HG02870 (cell line): Measurements from ENCODE around the gene ZBTB21.
"Not testable (repeated sequence)": the region's sequence is repeated elsewhere in the genome, so short reads cannot be mapped to it uniquely, and the experiment has no call there.

Source experiments
- ATAC-seq: cut with Tn5 transposase; IDR thresholded peaks from one replicate; pipeline ENCODE4 v1.9.1; 2021; ENCODE audit warnings: mild to moderate bottlenecking, moderate library complexity; ENCODE audit not compliant: unreplicated experiment

Gene ZBTB21

DNA sequence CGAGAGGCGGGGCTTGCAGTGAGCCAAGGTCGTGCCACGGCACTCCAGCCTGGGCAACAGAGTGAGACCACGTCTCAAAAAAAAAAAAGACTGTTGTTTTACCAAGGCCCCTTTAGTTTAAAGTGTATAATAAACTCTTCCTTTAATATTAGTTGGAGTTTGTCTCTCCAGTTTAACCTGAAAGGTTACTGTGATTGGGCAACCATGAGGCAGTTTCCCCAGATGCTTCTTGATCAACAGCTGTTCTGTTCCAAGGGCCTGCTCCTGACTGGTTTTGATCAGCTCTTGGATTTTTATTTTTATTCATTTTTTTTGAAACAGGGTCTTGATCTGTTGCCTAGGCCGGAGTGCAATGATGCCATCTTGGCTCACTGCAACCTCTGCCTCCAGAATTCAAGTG, 38.3 kb downstream of the ZBTB21 start:
- no peak for ATAC-seq

DNA sequence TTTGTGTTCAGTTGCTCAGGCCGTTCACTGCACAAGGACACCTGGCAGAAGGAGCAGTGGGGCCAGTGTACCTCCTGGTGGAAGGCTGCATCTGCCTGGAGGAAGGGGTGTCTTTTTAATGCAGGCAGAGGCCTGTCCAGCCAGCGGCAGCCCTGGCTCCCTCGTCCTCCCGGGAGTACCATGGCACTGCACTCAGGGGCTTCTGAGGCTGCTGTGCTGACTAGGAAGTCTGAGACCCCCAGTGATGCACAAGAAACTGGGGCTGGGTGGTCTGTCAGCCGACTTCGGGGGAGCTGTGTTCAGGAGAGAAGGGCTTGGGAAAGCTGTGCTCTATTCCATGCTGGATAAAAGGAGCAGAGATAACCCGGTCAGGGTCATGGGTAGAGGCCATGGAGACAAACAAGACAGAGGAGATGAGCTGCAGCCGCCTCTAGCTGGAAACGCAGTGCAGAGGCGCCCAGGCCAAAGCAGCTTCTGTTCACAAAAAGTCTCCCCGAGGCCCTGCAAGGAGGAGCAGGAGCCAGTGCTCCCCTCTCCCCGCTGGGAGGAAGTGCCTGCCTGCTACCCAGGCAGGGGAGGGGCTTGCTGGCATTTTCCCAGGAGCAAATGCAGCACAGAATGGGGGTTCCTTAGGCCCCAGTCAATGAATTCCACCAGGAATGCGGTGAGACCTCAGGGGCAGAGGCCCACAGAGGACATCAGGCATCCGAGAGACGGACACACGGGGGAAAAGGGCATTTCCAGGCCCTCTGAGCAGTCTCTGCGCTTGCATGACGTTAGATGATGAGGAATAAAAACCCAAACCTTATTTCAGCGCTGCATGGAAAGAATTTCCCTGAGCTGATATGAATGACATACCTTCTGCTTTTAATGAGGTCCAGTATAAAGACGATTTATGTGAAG, 39.2 kb downstream of the ZBTB21 start:
- no peak for ATAC-seq

DNA sequence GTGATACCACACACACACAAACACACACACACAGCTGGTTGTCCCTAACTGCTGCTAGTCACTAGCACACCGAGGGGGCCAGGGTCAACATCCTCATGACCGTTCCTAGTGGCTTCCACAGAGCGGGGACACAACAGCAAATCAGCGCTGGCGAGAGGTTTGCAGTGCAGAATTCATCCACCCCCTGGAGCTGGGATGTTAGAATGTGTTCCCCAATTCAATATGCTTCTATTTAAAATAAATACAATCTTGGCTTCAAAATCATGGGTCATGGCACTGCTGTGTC, 40.1 kb downstream of the ZBTB21 start:
- ATAC-seq, result no peak

DNA sequence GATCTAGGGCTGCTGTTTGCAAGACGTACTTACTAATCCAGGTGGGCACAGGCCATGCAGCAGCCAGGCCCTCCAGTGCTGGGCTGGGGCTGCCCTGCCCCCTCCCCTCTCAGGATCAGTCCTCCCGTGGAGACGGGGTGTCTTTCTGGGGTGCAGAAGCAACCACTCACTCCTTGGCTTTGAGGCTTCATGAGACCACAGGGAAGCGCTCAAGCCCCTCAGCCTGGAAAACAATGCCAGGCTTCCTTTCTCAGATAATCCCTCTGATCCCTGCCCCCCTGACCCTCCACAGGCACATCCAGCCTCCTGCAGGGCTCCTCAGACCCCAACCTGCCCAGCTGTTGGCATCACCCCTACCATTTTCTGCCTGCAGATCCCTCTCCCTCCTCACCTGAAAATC, 42.5 kb downstream of the ZBTB21 start:
- no peak for ATAC-seq

DNA sequence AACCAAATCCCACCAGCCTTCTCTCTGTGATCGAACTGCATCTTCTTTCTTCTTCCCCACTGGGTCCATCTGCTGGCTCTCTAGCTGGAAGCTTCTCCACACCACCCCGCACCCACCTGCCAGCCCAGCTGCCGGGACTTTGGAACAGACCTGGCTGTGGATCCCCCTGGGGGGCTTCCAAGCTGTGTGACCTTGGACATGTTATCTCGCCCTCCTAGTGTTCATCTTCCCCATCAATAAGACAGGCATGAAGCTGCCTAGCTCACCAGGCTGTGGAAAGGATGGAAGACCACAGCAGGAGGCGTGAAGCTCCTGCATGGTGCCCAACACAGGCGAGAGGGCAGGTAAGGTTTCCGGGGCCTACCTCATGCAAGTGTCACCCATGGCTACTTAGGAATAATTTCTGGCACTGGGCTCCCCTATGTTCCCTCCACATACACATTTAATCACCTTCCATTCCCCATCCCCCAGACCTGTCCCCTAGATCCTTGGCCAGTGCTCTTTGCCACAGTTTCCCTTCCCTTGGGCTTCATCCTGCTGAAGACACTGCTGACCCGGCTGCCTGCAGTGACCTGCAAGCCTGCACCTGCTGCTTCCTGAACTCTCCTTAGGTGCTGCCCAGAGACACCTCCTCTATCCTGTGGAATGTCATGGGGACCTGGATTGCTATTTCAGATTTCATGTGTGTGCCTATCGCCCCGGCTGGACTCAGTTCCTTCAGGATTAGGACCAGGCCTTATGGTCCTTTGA, 43.1 kb downstream of the ZBTB21 start:
- no peak for ATAC-seq

DNA sequence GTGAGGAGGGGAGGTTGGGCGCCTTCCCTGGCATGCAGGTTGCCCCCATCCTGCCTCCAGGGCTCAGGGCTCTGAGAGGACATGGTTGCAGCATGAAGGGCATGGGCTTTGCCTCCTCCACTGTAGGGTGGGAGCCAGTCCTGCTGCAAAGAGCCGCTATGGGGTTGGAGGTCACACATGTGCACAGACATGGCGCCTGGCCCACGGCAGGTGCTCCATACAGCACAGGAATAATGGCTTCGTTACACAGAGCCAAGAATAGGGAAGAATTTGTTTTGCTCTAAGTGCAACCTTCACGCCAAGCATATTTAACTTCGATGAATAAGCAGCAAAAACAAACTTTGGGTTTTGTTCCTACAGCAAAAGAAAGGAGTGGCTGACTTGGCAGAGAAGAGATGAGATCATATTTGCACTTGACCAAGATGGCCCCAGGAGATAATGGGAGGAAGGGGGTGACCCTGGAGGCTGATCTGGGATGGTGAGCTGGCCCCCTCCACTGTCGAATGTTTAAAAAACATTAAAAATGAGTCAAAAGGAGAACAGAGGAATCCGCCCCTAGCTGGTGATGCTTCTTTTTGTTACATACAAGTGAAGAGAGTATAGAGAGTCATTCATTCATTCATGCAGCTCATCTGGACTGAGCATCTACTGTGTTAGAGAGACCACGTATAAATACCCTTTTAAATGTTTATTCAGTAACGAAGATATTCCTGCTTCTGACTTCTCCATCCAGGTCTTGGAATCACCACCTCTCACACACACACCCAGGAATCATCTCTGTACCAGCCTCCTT, 43.9 kb downstream of the ZBTB21 start:
- ATAC-seq, result no peak

DNA sequence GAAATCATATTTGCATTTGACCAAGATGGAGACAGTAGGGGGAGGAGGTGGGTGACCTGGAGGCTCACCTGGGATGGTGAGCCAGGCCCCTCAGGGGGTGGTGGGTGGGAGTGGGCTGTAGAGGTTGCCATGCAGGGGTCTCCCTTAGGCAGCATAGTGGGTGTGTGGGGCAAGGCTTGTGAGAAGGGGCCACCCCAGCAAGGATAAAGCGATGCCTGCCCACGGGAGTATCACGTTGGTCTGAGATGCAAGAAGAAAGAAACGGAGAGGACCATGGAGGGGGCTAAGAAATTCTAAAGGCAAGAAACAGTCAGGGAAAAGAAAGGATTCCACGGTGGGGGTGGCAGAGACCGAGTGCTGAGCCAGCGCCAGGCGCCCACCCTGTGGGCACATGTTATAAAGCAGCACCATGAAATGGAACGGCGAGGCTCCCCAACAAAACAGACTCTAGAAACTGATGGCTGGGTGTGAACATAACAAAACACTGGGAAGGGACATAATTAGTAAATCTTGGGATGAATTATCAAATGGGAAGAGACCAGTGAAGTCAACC, 44.6 kb downstream of the ZBTB21 start:
- no peak for ATAC-seq

DNA sequence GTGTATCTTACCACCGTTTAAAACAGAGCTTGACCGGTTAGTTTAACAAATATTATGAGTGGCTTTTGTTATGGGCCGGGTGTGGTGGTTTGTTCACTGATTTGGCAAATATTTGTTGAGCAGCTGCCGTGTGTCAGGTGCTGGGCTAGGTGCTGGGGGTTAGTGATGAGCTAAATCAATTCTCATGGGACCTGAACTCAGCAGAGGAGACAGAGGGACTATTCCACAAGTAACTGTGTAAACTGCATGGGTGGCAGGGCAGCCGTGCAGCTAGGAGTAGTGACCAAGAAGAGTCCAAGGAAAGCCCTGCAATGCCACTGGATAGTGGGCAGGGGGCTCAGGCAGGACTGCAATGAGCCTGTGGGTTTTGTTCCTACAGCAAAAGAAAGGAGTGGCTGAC, 45.1 kb downstream of the ZBTB21 start:
- ATAC-seq, result no peak

DNA sequence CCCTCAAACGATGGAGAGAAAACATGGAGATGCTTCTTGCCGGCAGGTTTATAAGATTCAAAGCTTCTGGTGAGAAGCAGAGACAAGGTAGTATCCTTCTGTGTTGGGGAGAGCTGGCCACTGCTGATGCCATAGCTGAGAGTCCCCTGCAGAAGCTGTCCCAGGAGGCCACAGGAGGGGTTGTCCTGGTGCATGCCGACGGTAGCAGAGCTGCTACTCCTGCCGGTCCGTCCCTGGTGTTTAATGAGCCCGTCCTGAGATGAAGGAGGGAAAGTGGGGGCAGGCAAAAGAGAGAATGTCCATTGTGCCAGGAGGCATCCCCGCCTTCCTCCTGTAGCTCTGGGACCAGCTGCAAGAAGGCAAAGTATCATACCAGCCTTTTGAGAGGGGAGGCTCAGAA, 46.0 kb downstream of the ZBTB21 start:
- ATAC-seq, result no peak

DNA sequence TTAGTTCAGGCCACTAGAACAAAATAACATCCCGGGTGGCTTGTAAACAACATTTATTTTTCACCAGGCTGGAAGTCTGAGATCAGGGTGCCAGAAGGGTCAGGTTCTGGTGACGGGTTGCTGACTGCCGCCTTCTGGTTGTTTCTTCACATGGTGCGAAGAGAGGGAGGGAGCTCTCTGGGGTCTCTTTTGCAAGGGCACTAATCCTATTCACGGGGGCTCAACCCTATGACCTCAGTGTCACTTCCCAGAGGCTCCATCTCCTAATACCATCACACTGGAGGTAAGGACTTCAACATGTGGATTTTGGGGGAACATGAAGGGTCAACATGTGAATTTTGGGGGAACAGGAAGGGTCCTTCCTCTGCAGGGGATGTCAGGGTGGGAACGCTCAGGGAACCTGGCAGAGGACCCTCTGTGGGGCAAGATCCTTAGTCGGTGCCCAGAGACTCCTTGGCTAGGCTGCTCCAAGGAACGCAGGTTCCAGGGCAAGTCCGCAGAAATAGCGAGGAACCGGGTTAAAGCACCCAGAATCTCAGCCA, 47.7 kb downstream of the ZBTB21 start:
- no peak for ATAC-seq

DNA sequence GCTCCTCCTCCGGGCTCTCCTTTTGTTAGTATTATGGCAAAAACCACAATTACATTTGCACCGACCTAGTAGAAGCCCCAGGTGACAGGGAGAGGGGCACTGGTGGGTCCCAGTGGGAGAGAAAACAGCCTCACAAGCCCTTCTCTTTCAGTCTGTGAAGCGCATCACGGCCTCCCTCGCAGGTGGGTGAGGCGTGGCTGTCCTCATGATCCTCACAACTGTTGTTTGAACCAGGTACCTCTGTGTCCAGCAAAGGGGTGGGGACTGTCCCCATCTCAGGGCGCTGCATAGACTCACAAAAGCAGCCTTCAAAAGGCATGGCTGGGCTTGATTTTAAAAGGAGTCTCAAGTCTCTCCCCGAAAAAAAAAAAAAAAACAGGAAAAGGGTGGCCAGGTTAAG, 48.4 kb downstream of the ZBTB21 start:
- no peak for ATAC-seq

DNA sequence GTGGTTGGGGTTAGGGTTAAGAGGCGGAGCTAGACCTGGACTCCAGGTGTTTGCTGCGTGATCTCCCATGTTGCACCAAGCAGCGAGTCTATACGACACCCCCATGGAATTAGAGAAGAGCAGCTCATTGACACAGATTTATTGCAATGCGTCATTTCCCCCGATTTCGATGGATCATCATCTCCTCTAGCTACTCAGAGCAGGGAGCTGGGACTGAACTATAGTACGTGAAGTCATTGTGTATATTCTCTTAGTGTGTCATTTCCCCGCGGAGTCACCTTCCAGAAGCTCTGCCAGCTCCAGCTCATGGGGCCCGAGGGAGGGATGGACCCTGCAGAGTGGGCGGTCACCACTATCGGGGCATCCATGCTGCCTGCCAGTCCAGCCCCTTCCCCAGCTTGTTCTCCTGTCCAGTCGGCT, 48.9 kb downstream of the ZBTB21 start:
- no peak for ATAC-seq

DNA sequence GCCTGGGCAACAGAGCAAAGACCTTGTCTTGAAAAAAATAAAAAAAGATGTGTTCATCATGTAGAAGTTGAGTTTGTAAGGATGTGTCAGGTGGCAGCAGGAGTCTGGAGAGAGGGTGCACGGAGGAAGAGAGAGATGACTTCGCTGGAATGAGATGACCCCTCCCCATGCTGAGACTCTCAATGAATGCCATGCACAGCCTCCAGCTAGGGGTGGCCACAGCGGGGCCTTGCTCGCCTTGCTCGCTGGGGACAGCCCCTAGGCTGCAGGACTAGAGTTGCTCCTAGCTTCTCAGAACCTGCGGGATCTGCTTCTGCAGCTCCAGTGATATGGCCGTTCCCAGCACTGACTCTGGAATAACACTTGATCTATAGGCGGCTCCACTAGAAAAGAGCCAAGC, 49.8 kb downstream of the ZBTB21 start:
- no peak for ATAC-seq

DNA sequence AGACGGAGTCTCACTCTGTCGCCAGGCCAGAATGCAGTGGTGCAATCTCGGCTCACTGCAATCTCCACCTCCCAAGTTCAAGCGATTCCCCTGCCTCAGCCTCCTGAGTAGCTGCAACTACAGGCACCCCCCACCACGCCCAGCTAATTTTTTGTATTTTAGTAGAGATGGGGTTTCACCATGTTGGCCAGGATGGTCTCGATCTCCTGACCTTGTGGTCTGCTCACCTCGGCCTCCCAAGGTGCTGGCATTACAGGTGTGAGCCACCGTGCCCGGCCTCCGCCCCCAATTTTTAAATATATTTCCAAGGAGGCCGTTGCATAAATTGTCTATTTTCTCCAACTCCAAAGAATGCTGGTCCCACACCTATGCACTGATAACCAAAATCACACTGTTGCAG, 50.5 kb downstream of the ZBTB21 start:
- not testable (repeated sequence) for ATAC-seq

DNA sequence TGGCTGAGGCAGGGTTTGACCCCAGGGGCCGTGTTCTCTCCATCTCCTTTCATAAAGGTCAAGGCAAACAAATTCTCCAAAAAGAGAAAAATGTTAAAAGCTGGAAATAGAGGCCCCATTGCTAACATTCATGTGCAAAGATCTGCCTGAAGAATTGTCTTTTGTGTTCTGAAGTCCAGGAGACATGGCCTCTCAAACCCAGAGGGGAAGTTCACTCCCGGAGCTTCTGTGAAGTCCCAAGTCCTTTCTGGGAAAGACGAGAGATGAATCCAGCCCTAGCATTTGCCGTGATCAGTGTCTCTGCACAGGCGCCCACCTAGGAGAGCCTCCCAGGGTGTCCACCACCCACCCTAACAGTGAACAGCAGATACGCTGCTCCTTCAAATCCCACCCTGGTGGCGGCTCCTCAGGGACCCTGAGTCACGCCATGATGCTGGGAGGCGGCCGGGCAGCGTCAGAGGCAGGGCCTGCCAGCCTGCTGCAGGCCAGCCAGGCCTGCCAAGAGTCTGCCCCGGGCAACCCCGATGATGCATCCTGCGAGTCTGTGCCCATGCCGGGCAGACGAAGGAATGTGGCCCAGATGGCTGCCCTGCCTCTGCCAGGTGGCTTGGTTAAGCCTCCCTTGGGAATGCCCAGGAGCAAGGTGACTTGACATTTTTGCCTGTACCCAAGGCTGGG, 51.1 kb downstream of the ZBTB21 start:
- ATAC-seq, result no peak

DNA sequence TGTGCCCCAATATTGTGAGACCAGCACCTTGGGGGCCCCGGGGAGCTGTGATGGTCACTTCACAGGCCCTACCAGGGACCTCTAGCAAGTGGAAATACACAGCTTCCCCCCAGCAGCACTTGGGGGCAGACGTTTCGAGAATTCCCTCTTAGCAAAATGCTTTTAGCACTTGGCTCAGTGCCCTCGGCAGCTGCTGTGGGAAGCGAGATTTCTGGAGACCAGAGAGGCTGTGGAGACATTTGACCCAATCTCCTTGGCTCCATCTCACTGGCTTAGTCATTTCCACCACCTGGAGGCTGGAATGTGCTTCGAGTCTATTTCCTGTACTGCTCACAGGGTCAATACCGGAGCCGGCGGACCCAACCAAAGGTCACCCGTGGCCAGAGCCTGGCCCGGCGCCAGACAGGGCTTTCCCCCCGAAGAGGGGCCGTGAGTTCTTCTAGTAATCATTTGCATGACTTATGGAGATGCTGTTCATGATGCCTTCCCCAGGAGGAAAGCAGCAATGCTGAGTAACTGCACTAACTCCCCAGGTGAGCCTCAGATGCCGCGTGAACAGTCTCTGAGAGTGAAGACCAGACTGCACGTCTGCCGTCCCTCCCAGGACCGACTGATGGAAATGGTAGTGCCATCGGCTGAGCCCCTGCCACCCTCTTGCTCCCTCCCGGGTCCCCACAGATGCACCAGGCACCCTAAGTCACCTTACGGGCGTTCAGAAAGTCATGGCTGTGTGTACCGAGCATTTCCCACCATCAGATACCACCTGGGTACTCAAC, 52.0 kb downstream of the ZBTB21 start:
- no peak for ATAC-seq

DNA sequence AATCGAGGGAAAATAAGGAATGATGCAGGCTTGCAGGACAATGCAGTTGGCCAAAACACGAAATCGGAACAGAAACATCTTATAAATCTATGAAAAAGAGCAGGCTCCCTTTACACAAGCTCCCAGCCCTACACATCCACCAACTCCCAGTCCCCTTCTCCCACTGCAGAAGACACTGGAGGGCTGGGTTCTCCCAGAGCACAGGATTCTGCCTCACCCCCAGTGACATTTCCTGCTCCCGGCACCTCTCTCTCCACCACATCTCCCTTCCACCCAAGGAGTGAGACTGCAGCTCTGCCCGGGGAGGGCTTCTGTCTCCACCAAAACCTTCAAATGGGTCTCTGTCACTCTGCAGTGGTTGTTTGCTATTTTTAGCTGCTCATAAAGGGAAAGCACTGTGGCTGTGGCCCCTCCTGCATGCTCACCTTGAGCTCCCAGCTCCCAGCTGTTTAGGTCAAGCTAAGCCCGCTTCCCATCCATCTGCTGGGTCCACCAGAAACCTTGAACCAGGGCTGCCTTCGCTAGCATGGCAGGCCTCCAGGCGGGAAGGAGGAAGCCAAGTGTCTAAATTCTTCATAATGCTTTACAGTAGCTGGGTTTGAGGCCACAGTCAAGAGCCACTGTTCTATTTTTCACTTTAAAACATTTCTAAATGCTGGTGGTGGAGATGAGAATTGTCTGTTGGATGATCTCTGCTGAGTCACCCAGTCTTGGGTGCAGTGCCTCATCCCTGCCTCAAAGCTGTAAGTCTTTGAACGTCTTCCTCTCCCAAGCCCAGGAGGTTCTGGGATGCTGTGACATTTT, 53.0 kb downstream of the ZBTB21 start:
- no peak for ATAC-seq

DNA sequence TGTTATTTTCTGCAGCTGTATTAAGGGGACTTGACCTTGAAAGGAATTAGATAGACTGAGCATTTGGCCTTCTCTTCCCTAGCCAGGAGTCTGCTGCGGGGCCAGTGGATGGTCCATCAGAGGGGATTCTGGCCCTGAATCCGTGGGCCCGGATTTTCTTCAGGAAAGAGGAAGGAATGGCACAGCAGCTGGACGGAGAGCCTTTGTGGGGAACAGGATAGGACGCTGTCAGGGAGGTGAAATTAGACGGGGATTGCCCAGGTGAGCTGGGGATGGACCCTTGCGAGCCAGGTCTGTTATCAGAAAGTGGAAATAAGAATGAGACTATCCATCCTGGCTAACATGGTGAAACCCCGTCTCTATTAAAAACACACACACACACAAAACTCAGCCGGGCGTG, 54.6 kb downstream of the ZBTB21 start:
- no peak for ATAC-seq
